GM12875 (cell line): Measurements from ENCODE around the gene CELF4.

Experiments
- H3K4me3 ChIP-seq: one replicate; pipeline ENCODE4 v1.5.1; 2011; ENCODE audit warnings: low read depth, low read length, control low read depth
- CTCF ChIP-seq: IDR thresholded peaks from 2 replicates; pipeline ENCODE4 v1.5.1; 2011; ENCODE audit warnings: low read depth, mild to moderate bottlenecking, control low read depth, inconsistent platforms, low read length, moderate library complexity, borderline replicate concordance; ENCODE audit not compliant: insufficient read depth

CELF4 gene

DNA sequence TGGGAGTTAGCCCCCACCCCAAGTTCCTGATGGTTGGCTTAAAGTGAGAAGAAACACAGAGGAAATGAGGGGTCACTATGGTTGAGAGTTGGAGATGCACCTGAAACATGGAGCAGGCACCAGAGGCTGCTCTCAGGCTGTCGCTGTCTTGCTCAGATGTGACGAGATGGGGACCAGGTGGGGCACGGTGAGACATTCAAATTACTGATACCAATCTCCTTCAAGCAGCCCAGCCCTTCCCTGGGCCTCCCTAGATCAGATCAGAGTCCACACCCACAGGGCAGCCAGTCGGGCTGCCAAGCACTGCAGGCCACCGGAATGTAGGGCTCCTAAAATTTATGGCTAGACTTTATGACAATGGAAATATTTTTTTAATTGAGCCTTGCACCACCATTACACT lies 176.6 kb downstream of the CELF4 start:
- no peak overlapping the region for H3K4me3 ChIP-seq
- no peak for TF ChIP-seq CTCF

DNA sequence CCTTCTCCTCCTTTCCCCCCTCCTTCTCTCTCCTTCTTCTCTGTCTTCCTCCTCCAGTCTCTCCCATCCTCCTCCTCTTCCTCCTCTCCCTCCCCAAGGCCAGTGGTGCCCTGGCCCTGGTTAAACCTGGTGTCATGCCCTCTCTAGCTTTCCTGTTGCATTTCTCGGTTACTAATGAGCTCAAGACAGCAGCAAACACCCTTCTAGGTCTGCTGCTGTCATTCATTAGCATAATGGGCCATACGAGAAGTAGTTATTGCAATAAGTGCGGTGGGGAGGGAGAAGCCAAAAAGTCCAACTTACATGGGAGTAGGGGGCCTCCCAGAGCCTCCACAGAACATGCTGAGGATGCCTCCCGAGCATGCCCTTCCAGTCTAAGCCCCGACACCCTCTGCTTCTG lies 177.2 kb downstream of the CELF4 start:
- TF ChIP-seq CTCF, result no peak
- H3K4me3 ChIP-seq, result no peak overlapping the region

GRCh38 chr18:37385846-37386778 lies 179.5 kb downstream of the CELF4 start:
- TF ChIP-seq CTCF, result peak; percentile 8; the same call in 1 of the 2 replicates

DNA sequence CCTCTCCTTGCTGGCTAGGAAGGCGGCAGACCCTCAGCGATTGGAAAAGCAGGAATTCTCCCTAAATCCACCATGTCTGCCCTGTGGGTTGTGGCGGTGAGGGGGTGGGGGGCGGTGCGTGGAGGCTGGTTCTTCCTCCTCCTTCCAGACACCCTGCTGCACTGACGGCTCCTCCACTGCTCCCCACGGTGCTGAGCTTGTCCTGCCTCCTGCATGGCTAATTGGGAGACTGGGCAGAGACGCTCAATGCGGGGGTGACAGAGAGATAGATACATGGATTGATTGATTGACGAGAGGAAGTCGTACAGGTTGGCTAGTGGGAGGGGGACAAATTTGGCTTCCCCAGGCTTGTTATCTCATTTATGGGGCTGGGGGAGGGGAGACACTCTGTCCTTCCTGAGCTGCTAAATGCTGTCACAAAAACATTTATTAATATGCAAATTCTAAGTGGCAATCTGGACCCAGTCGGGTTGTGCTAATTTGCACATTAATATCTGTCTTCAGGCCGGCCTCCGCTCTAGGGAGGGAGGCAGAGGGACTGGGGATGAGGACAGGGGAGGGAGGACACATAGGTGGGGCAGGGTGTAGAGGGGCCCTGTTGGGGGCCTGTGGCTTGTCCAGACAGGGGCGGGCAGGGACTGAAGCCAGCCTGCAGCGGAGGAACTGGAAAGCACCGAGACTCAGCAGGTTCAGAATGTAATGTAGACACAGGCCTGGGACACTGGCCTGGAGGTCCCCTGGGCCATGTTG lies 181.6 kb downstream of the CELF4 start:
- H3K4me3 ChIP-seq, result no peak overlapping the region
- TF ChIP-seq CTCF, result no peak

More at GRCh38 chr18:37385846-37386778, 179.5 kb downstream of the CELF4 start:
- H3K4me3 ChIP-seq, result no peak overlapping the region

GRCh38 chr18:37383036-37383785 lies 182.4 kb downstream of the CELF4 start:
- no peak for TF ChIP-seq CTCF

GRCh38 chr18:37381554-37381953 lies 184.0 kb downstream of the CELF4 start:
- no peak for TF ChIP-seq CTCF
- H3K4me3 ChIP-seq, result no peak overlapping the region

More at GRCh38 chr18:37383036-37383785, 182.4 kb downstream of the CELF4 start:
- H3K4me3 ChIP-seq, result no peak overlapping the region
